GM12878 (cell line): ENCODE measurements around the gene ENOPH1. TPM values are rescaled to one million over a fixed set of nuclear protein-coding genes. Genes with fewer than 3 reads are reported as not detected.
A peak's percentile ranks its signal among the peaks of the same experiment; 100 is the strongest.

Experiments used
- ATAC-seq: fragments of 200-7000 bp; cut with Tn5 transposase; 3 replicates; pipeline ENCODE4 v1.9.1; 2020; ENCODE audit warnings: mild to moderate bottlenecking, moderate library complexity
- BruUV-seq: library from RNA; stranded (reverse); fragments of 400-500 nt; replicated peaks from 2 replicates; lab custom pipeline; 2021; lab: Mats Ljungman, UMichigan
- CTCF ChIA-PET: fragments of 300-600 bp; sonication (Branson Sonifier 250); formaldehyde crosslinking; extraction: SDS; loops from one replicate; lab custom pipeline; 2021; ENCODE audit warnings: inconsistent platforms; lab: Yijun Ruan, JAX
- POLR2A ChIA-PET: fragments of 350-600 bp; formaldehyde crosslinking; extraction: SDS; loops from one replicate; lab custom pipeline; 2021; ENCODE audit warnings: inconsistent platforms; lab: Charles Lee
- RAD21 ChIA-PET: fragments of 300-600 bp; sonication (Branson Sonifier 250); formaldehyde crosslinking; loops from one replicate; lab custom pipeline; 2023; ENCODE audit warnings: antibody characterized with exemption; ENCODE audit not compliant: unreplicated experiment; lab: Charles Lee
- SMC1A ChIA-PET: fragments of 300-600 bp; sonication (Branson Sonifier 250); formaldehyde crosslinking; loops from one replicate; lab custom pipeline; 2023; ENCODE audit not compliant: unreplicated experiment, uncharacterized antibody; lab: Charles Lee
- DNase-seq: peaks from one replicate; pipeline ENCODE4 v3.0.0-alpha.2; 2011; ENCODE audit warnings: low read depth, low spot score
- FAIRE-seq: peaks from 3 replicates; lab custom pipeline; 2011; peaks lifted over from hg19 to GRCh38; lab: Jason Lieb, UNC
- H2AFZ ChIP-seq: 2 replicates; pipeline ENCODE4 v1.6.0; 2011; ENCODE audit warnings: low read depth, low read length, control low read depth; ENCODE audit not compliant: control insufficient read depth
- H3K27ac ChIP-seq: 2 replicates; pipeline ENCODE4 v1.5.1; 2011; ENCODE audit warnings: control low read depth; ENCODE audit not compliant: control insufficient read depth, insufficient read depth
- H3K27me3 ChIP-seq, 2 experiments: replicated peaks in 1 of 2; 2 replicates each; pipeline versions ENCODE4 v1.6.0 to v1.6.1; 2011; ENCODE audit warnings: low read length in 1 of 2; ENCODE audit not compliant: control insufficient read depth in 2 of 2, insufficient read depth in 2 of 2
- H3K36me3 ChIP-seq, 2 experiments: 2 replicates each; pipeline ENCODE4 v1.5.1; 2011; ENCODE audit warnings: low read length in 1 of 2; ENCODE audit not compliant: control insufficient read depth in 2 of 2, insufficient read depth in 2 of 2
- H3K4me1 ChIP-seq: 2 replicates; pipeline ENCODE4 v1.6.1; 2011; ENCODE audit warnings: mild to moderate bottlenecking, low read length, moderate library complexity, mixed read lengths; ENCODE audit not compliant: control insufficient read depth, insufficient read depth
- H3K4me2 ChIP-seq: 2 replicates; pipeline ENCODE4 v1.6.0; 2011; ENCODE audit warnings: control low read depth; ENCODE audit not compliant: control insufficient read depth, insufficient read depth
- H3K4me3 ChIP-seq: fragments of 200-600 bp; sonication (generic); 2 replicates; pipeline ENCODE4 v1.5.1; 2016
- H3K79me2 ChIP-seq: 2 replicates; pipeline ENCODE4 v1.6.0; 2011; ENCODE audit warnings: low read length; ENCODE audit not compliant: control insufficient read depth, insufficient read depth
- H3K9ac ChIP-seq: 2 replicates; pipeline ENCODE4 v1.8.0; 2011; ENCODE audit warnings: low read length, control low read depth, mixed read lengths; ENCODE audit not compliant: control insufficient read depth, insufficient read depth
- H3K9me3 ChIP-seq: replicated peaks from 3 replicates; pipeline ENCODE4 v1.5.1; 2011; ENCODE audit warnings: mild to moderate bottlenecking, low read length; ENCODE audit not compliant: control insufficient read depth, insufficient read depth
- H4K20me1 ChIP-seq: 2 replicates; pipeline ENCODE4 v1.6.0; 2011; ENCODE audit not compliant: control insufficient read depth, insufficient read depth
- ASH2L ChIP-seq: fragments of 300-600, 200-600 bp; sonication (generic); IDR thresholded peaks from 2 replicates; pipeline ENCODE4 v1.6.1; 2017; ENCODE audit warnings: low read depth, mild to moderate bottlenecking, borderline replicate concordance
- BHLHE40 ChIP-seq, 2 experiments: fragments of 450-650 bp in 1 of 2; IDR thresholded peaks; 2 replicates each; pipeline ENCODE4 v1.6.1; 2011 to 2017; ENCODE audit warnings: low read depth in 2 of 2, borderline replicate concordance in 1 of 2, improper control_type of control experiment in 1 of 2, low read length in 1 of 2, mild to moderate bottlenecking in 1 of 2
- EZH2 ChIP-seq: IDR thresholded peaks from 2 replicates; pipeline ENCODE4 v1.6.1; 2012; ENCODE audit warnings: low read depth, mild to moderate bottlenecking, control low read depth, inconsistent platforms, low read length, borderline replicate concordance; ENCODE audit not compliant: control insufficient read depth
- NRF1 ChIP-seq: conservative IDR thresholded peaks from 2 replicates; pipeline ENCODE4 v1.6.1; 2011; ENCODE audit warnings: mild to moderate bottlenecking, low read depth, low read length, improper control_type of control experiment
- POLR2A ChIP-seq: IDR thresholded peaks from 2 replicates; pipeline ENCODE4 v1.6.1; 2011; ENCODE audit warnings: low read depth, mild to moderate bottlenecking, low read length
- STAT1 ChIP-seq: fragments of 450-650 bp; conservative IDR thresholded peaks from 2 replicates; pipeline ENCODE4 v1.6.1; 2014; ENCODE audit warnings: antibody characterized with exemption, mild to moderate bottlenecking
- SUZ12 ChIP-seq: fragments of 200-600 bp; sonication (generic); IDR thresholded peaks from one replicate; pipeline ENCODE4 v1.6.1; 2018; ENCODE audit warnings: antibody characterized with exemption, mild to moderate bottlenecking; ENCODE audit not compliant: unreplicated experiment
- TBL1XR1 ChIP-seq: IDR thresholded peaks from 2 replicates; pipeline ENCODE4 v1.6.1; 2012; ENCODE audit warnings: low read depth, low read length, improper control_type of control experiment
- USF1 ChIP-seq: IDR thresholded peaks from 2 replicates; pipeline ENCODE4 v1.6.1; 2011; ENCODE audit warnings: borderline replicate concordance, low read depth, mild to moderate bottlenecking, moderate library complexity, mixed read lengths, low read length; ENCODE audit not compliant: insufficient read depth; ENCODE audit errors: extremely low read length
- ZBTB11 ChIP-seq: fragments of 450-650 bp; formaldehyde crosslinking; IDR thresholded peaks from 2 replicates; pipeline ENCODE4 v1.5.0; 2022; ENCODE audit warnings: mild to moderate bottlenecking, missing genetic modification characterization
- ZBTB40 ChIP-seq: fragments of 450-650 bp; IDR thresholded peaks from 2 replicates; pipeline ENCODE4 v1.6.1; 2016; ENCODE audit warnings: mild to moderate bottlenecking, moderate library complexity, borderline replicate concordance
- WGBS: methylation state at CpG from one replicate; pipeline ENCODE4 v1.1.6; 2016; ENCODE audit warnings: low lambda C conversion rate; ENCODE audit not compliant: insufficient replicate concordance, insufficient coverage; ENCODE audit errors: missing lambda C conversion rate; 5-methylcytosine and 5-hydroxymethylcytosine counted together
- in situ Hi-C: fragments of 300-500 bp; cut with MboI; formaldehyde crosslinking; loops from 9 replicates; pipeline ENCODE4 v1.14.3; 2018; ENCODE audit warnings: mixed read lengths
- intact Hi-C: fragments of 100-400 bp; cut with micrococcal nuclease; formaldehyde crosslinking; loops from one replicate; pipeline ENCODE4 v1.14.2; 2022; ENCODE audit not compliant: unreplicated experiment
- polyA plus RNA-seq, 11 experiments: library from polyadenylated mRNA; depleted of rRNA in 4 of 11; unstranded in 6 of 11; stranded (reverse) in 5 of 11; fragments of >200 nt; fragmentation: Nextera tagmentation in 4 of 11; fragmentation: Illumina TruSeq in 1 of 11; extraction: Ambion mirVana in 4 of 11; extraction: Trizol in 1 of 11; gene quantifications; 1 replicate in 1 of 11; 2 replicates in 10 of 11; pipeline versions ENCODE4 v1.2.1 to v1.2.3, GENCODE V29; 2011 to 2016; ENCODE audit warnings: inconsistent platforms in 2 of 11, missing spikeins in 2 of 11, low read depth in 1 of 11
- total RNA-seq, 4 experiments: library from RNA; depleted of rRNA in 3 of 4; stranded (reverse); fragments of >200 nt in 3 of 4; fragmentation: Illumina TruSeq in 1 of 4; extraction: Trizol in 1 of 4; gene quantifications; 2 replicates each; pipeline versions ENCODE4 v1.2.1 to v1.2.3, GENCODE V29; 2013 to 2021

Gene ENOPH1
- total and polyA plus RNA-seq, 10 of the 15 experiments (the other 5 are each of a cell fraction or from before 2014, with no cell fraction given), result 24.4 to 83.6 (median 46.7) TPM

- no peak for TF ChIP-seq ZBTB40
- no peak for TF ChIP-seq BHLHE40 (IDR thresholded peaks at IDR 0.05; ENCODE audit: borderline replicate concordance in 1 of 2, low read depth in 2 of 2, low read length in 1 of 2)
- TF ChIP-seq, all 136 proteins: peak for 0
Measured at GRCh38 chr4:82432596-82432995, 2.2 kb downstream of the ENOPH1 start (continued).

GRCh38 chr4:82433791-82434190 is 3.4 kb downstream of the ENOPH1 start:
- POLR2A ChIA-PET, result no interaction called here
- Histone ChIP-seq H3K27me3 (no peaks in the 10 kb centered on the region), H2AFZ (no peak overlapping the region), H3K4me2 (peak overlapping the region; percentile 5; the same call in 1 of the 2 replicates), H4K20me1 (no peaks in the 10 kb centered on the region), H3K27ac (no peak overlapping the region), H3K9ac (no peak overlapping the region), H3K36me3 (peaks cover under 1 to 2% of the 10 kb centered on the region in 2 experiments; a peak in 3 of 4 replicates), H3K9me3 (no peaks in the 10 kb centered on the region), H3K4me1 (no peaks in the 10 kb centered on the region), H3K4me3 (no peak overlapping the region), H3K79me2 (peaks cover 90% of the 10 kb centered on the region)
- 69% methylated on average over 2 of the region's 2 CpGs for WGBS
- in situ Hi-C loops (no loop called here), intact Hi-C loops (loop anchor here (10.0 kb wide), 1 partner anchor 581 kb away; the partner anchor contains the start of gene LIN54)
- DNase-seq, result no peak
- CTCF ChIA-PET, result no interaction called here
- no peak for FAIRE-seq
- SMC1A ChIA-PET, result interaction anchor here (0.6 kb wide), 1 partner anchor 680 kb away, joined by 4 read pairs; no protein-coding TSS in a partner anchor
- RAD21 ChIA-PET, result no interaction called here
- no peak for ATAC-seq
- no TSS peak for BruUV-seq
- TF ChIP-seq SUZ12 (no peak), POLR2A (no peak), STAT1 (no peak), ZBTB11 (CRISPR knock-in tag) (no peak), EZH2 (no peak), USF1 (no peak), TBL1XR1 (no peak), ASH2L (no peak), NRF1 (no peak)
